Transverse colon (tissue), 4 donors: Measurements from ENCODE around the gene KRTAP9-8.

Experiments
- CTCF ChIP-seq, 5 experiments: fragments of 200-600 bp in 3 of 5; fragments of 450-650 bp in 2 of 5; sonication (generic) in 3 of 5; IDR thresholded peaks; 1 replicate in 2 of 5; 2 replicates in 3 of 5; pipeline ENCODE4 v1.5.1; 2016 to 2017; ENCODE audit warnings: antibody characterized with exemption in 5 of 5, inconsistent platforms in 3 of 5, mild to moderate bottlenecking in 2 of 5, moderate library complexity in 1 of 5
- EP300 ChIP-seq: sonication (generic); formaldehyde crosslinking; IDR thresholded peaks from one replicate; pipeline ENCODE4 v1.6.1; 2017; ENCODE audit warnings: antibody characterized with exemption, low read depth
- POLR2A ChIP-seq: fragments of 450-650 bp; IDR thresholded peaks from one replicate; pipeline ENCODE4 v1.6.1; 2016; ENCODE audit warnings: antibody characterized with exemption, mild to moderate bottlenecking, moderate library complexity
- POLR2AphosphoS5 ChIP-seq, 3 donors: sonication (generic); formaldehyde crosslinking; IDR thresholded peaks; one replicate each; pipeline ENCODE4 v1.6.1; 2016; ENCODE audit warnings: antibody characterized with exemption in 3 of 3

GRCh38 chr17:41278176-41278955 is 40.6 kb downstream of the KRTAP9-8 start:
- TF ChIP-seq CTCF (IDR thresholded peaks at IDR 0.05) = no peak
- TF ChIP-seq POLR2A = no peak
- no peak for TF ChIP-seq EP300
- TF ChIP-seq POLR2AphosphoS5 (IDR thresholded peaks at IDR 0.05) = no peak
